Endothelial cell of umbilical vein (primary cell): ENCODE measurements around the gene PALMD. TPM values are rescaled to one million over a fixed set of nuclear protein-coding genes. Genes with fewer than 3 reads are reported as not detected.

Source experiments
- BruUV-seq: library from RNA; stranded (reverse); fragments of 400-500 nt; replicated peaks from 2 replicates; lab custom pipeline; 2021; lab: Mats Ljungman, UMichigan
- CTCF ChIA-PET: fragments of 300-600, 350-600 bp; sonication (Branson Sonifier 250); formaldehyde crosslinking; loops from one replicate; lab custom pipeline; 2021; ENCODE audit warnings: antibody characterized with exemption, inconsistent platforms; lab: Charles Lee
- POLR2A ChIA-PET: fragments of 300-600, 350-600 bp; sonication (Branson Sonifier 250); formaldehyde crosslinking; loops from one replicate; lab custom pipeline; 2021; ENCODE audit warnings: antibody characterized with exemption, inconsistent platforms; lab: Charles Lee
- DNase-seq: peaks from one replicate; pipeline ENCODE4 v3.0.0-alpha.2; 2011; ENCODE audit warnings: low read depth, low spot score
- FAIRE-seq: peaks from 2 replicates; lab custom pipeline; 2011; peaks lifted over from hg19 to GRCh38; lab: Jason Lieb, UNC
- H2AFZ ChIP-seq: 2 replicates; pipeline ENCODE4 v1.6.0; 2012; ENCODE audit warnings: low read depth, low read length, control low read depth, inconsistent platforms
- H3K27ac ChIP-seq: 2 replicates; pipeline ENCODE4 v1.5.1; 2011; ENCODE audit warnings: low read depth, mild to moderate bottlenecking, control low read depth, low read length, moderate library complexity; ENCODE audit not compliant: insufficient read depth
- H3K27me3 ChIP-seq, 2 experiments: 2 replicates each; pipeline versions ENCODE4 v1.6.0 to v1.6.1; 2011; ENCODE audit warnings: low read length in 2 of 2, mixed read lengths in 1 of 2; ENCODE audit not compliant: control insufficient read depth in 2 of 2, insufficient read depth in 2 of 2
- H3K36me3 ChIP-seq, 2 experiments: 2 replicates in 1 of 2; 3 replicates in 1 of 2; pipeline ENCODE4 v1.5.1; 2011; ENCODE audit warnings: low read length in 2 of 2, mild to moderate bottlenecking in 1 of 2, moderate library complexity in 1 of 2; ENCODE audit not compliant: control insufficient read depth in 2 of 2, insufficient read depth in 2 of 2; ENCODE audit errors: extremely low read depth in 1 of 2
- H3K4me1 ChIP-seq: 3 replicates; pipeline ENCODE4 v1.5.1; 2011; ENCODE audit warnings: mild to moderate bottlenecking, low read length; ENCODE audit not compliant: control insufficient read depth, insufficient read depth; ENCODE audit errors: extremely low read depth
- H3K4me2 ChIP-seq: 2 replicates; pipeline ENCODE4 v1.6.1; 2011; ENCODE audit warnings: low read length, control low read depth, mixed read lengths; ENCODE audit not compliant: insufficient read depth
- H3K4me3 ChIP-seq, 3 experiments: fragments of 200-600 bp in 1 of 3; sonication (generic), shearing (Covaris generic) in 1 of 3; replicated peaks in 1 of 3; 2 replicates each; pipeline ENCODE4 v1.5.1; 2011 to 2016; ENCODE audit warnings: control low read depth in 3 of 3, low read length in 3 of 3, mild to moderate bottlenecking in 2 of 3, inconsistent platforms in 1 of 3, low read depth in 1 of 3, moderate library complexity in 1 of 3; ENCODE audit not compliant: insufficient read depth in 1 of 3
- H3K79me2 ChIP-seq: 2 replicates; pipeline ENCODE4 v1.6.0; 2012; ENCODE audit warnings: low read length, inconsistent platforms; ENCODE audit not compliant: control insufficient read depth, insufficient read depth
- H3K9ac ChIP-seq: replicated peaks from 2 replicates; pipeline ENCODE3; 2011; ENCODE audit warnings: low read length, control low read depth; ENCODE audit not compliant: insufficient read depth; ENCODE audit errors: extremely low read depth
- H3K9me1 ChIP-seq: replicated peaks from 3 replicates; pipeline ENCODE4 v1.6.0; 2011; ENCODE audit warnings: mild to moderate bottlenecking, low read length; ENCODE audit not compliant: control insufficient read depth, insufficient read depth; ENCODE audit errors: extremely low read depth
- H3K9me3 ChIP-seq: replicated peaks from 2 replicates; pipeline ENCODE4 v1.5.1; 2012; ENCODE audit warnings: low read length, inconsistent platforms; ENCODE audit not compliant: control insufficient read depth, insufficient read depth
- H4K20me1 ChIP-seq: replicated peaks from 2 replicates; pipeline ENCODE3; 2011; ENCODE audit warnings: mild to moderate bottlenecking, low read length; ENCODE audit not compliant: control insufficient read depth, insufficient read depth; ENCODE audit errors: extremely low read depth
- EZH2 ChIP-seq: IDR thresholded peaks from 2 replicates; pipeline ENCODE4 v1.6.1; 2012; ENCODE audit warnings: borderline replicate concordance, low read depth, mild to moderate bottlenecking, moderate library complexity, low read length, inconsistent platforms; ENCODE audit not compliant: severe bottlenecking
- GATA2 ChIP-seq: IDR thresholded peaks from 2 replicates; pipeline ENCODE4 v1.7.0; 2011; ENCODE audit warnings: low read depth, mild to moderate bottlenecking, moderate library complexity, mixed read lengths, low read length; ENCODE audit not compliant: insufficient read length, insufficient read depth
- JUN ChIP-seq: IDR thresholded peaks from 2 replicates; pipeline ENCODE4 v1.6.1; 2011; ENCODE audit warnings: borderline replicate concordance, low read depth; ENCODE audit not compliant: insufficient read length, insufficient read depth
- MAX ChIP-seq: IDR thresholded peaks from 2 replicates; pipeline ENCODE4 v1.6.1; 2011; ENCODE audit not compliant: insufficient read depth, insufficient read length
- MYC ChIP-seq: IDR thresholded peaks from one replicate; pipeline ENCODE4 v1.6.1; 2011; ENCODE audit warnings: mild to moderate bottlenecking, low read depth, low read length
- POLR2A ChIP-seq: IDR thresholded peaks from 2 replicates; pipeline ENCODE4 v1.6.1; 2012; ENCODE audit warnings: low read depth, mild to moderate bottlenecking, control low read depth, low read length
- POLR2AphosphoS5 ChIP-seq: IDR thresholded peaks from 2 replicates; pipeline ENCODE4 v1.6.1; 2012; ENCODE audit warnings: low read depth, mild to moderate bottlenecking, control low read depth, low read length, moderate library complexity; ENCODE audit not compliant: insufficient read depth
- dilution Hi-C: fragments of 300-500 bp; cut with MboI; formaldehyde crosslinking; loops from one replicate; pipeline ENCODE4 v1.15.0; 2019; ENCODE audit warnings: low sequenced_read_pairs; ENCODE audit not compliant: extremely low pct_ligation_motif_present
- intact Hi-C: fragments of 100-400 bp; cut with micrococcal nuclease; formaldehyde crosslinking; loops from one replicate; pipeline ENCODE4 v1.10.0; 2022
- polyA plus RNA-seq, 4 experiments: library from polyadenylated mRNA; depleted of rRNA in 3 of 4; stranded (reverse) in 3 of 4; unstranded in 1 of 4; fragments of >200 nt; gene quantifications; 2 replicates each; pipeline versions ENCODE4 v1.2.1 to v1.2.3, GENCODE V29; 2011 to 2012; ENCODE audit warnings: missing spikeins in 1 of 4
- total RNA-seq: library from RNA; stranded (reverse); gene quantifications from 2 replicates; pipeline ENCODE4 v1.2.3, GENCODE V29; 2021
- TF ChIP-seq, protein P1 (sequence below), 2 donors: IDR thresholded peaks; 1 replicate in 1 of 2; 2 replicates in 1 of 2; pipeline ENCODE4 v1.5.1; 2011; ENCODE audit warnings: low read length in 2 of 2, mild to moderate bottlenecking in 2 of 2, moderate library complexity in 2 of 2, control low read depth in 1 of 2, inconsistent platforms in 1 of 2, low read depth in 1 of 2; ENCODE audit not compliant: insufficient read depth in 1 of 2; ENCODE audit errors: extremely low read depth in 1 of 2

Gene PALMD
- total and polyA plus RNA-seq, 2 donors (not counting 3 experiments of a cell fraction or from before 2014, with no cell fraction given) = 52.6 to 137 TPM

DNA sequence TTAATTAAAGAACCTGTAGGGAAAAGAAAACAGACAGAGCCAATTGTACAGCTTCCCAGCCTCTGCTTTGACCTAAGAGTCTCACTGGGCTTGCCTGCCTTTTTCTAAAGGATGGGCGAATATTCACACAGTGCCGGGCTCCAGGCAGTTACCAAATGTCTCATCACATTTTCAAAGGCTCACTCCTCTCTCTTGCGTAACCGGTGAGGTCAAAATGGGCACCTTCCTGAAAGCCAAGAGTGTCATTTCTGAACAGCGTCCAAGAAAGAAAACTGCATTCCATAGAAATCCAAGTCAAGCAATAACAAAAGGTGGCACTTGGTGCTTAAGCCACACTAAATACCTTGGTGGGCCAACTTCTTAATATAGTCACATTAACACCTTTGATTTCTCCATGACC, 710 bp upstream of the PALMD start:
- H3K9me1 ChIP-seq = no peaks in the 10 kb centered on the region
- intact Hi-C loops = loop anchor here (1.0 to 5.0 kb wide), 2 partner anchors 101 to 318 kb away; no protein-coding TSS in a partner anchor
- H3K4me1 ChIP-seq = peaks cover 42% of the 10 kb centered on the region
- H3K9me3 ChIP-seq = no peaks in the 10 kb centered on the region
- H3K27me3 ChIP-seq = no peaks in the 10 kb centered on the region
- dilution Hi-C loops = no loop called here
- no TSS peak for BruUV-seq
- no peaks in the 10 kb centered on the region for H4K20me1 ChIP-seq
- peak overlapping the region in 2 of 3 experiments; percentile 68 to 99 for H3K4me3 ChIP-seq
- H2AFZ ChIP-seq = peak overlapping the region; percentile 14
- CTCF ChIA-PET = interaction anchor here (0.8 to 7.0 kb wide), 13 partner anchors 12 to 173 kb away, joined by 3 to 47 read pairs (median 4); no protein-coding TSS in a partner anchor
- FAIRE-seq (peak; percentile 77), DNase-seq (peak; percentile 89)
- peak overlapping the region; percentile 93 for H3K4me2 ChIP-seq
- peak overlapping the region; percentile 98 for H3K9ac ChIP-seq
- TF ChIP-seq MYC (no peak), JUN (peak; percentile 41), MAX (no peak), EZH2 (no peak), GATA2 (no peak), POLR2AphosphoS5 (no peak), POLR2A (no peak)
- TF ChIP-seq, protein P1, sequence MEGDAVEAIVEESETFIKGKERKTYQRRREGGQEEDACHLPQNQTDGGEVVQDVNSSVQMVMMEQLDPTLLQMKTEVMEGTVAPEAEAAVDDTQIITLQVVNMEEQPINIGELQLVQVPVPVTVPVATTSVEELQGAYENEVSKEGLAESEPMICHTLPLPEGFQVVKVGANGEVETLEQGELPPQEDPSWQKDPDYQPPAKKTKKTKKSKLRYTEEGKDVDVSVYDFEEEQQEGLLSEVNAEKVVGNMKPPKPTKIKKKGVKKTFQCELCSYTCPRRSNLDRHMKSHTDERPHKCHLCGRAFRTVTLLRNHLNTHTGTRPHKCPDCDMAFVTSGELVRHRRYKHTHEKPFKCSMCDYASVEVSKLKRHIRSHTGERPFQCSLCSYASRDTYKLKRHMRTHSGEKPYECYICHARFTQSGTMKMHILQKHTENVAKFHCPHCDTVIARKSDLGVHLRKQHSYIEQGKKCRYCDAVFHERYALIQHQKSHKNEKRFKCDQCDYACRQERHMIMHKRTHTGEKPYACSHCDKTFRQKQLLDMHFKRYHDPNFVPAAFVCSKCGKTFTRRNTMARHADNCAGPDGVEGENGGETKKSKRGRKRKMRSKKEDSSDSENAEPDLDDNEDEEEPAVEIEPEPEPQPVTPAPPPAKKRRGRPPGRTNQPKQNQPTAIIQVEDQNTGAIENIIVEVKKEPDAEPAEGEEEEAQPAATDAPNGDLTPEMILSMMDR (IDR thresholded peaks at IDR 0.05; ENCODE audit: extremely low read depth in 1 of 2, insufficient read depth in 1 of 2, low read depth in 1 of 2, low read length in 2 of 2) = no peak
- POLR2A ChIA-PET = interaction anchor here (0.8 to 2.0 kb wide), 6 partner anchors 11 to 101 kb away, joined by 3 to 8 read pairs (median 4); no protein-coding TSS in a partner anchor
- peaks cover 0 to 2% of the 10 kb centered on the region in 2 experiments for H3K36me3 ChIP-seq
- peak overlapping the region; percentile 94 for H3K27ac ChIP-seq
- H3K79me2 ChIP-seq = peaks cover 45% of the 10 kb centered on the region
